HL-60 (cell line): Measurements from ENCODE around the gene GTPBP1.

ENCODE experiments used
- DNase-seq, 2 experiments: peaks; one replicate each; pipeline ENCODE4 v3.0.0-alpha.2; 2010 to 2020; ENCODE audit warnings: low read depth in 1 of 2, low spot score in 1 of 2
- H3K27ac ChIP-seq: fragments of 250-450 bp; sonication (Bioruptor Pico); replicated peaks from 2 replicates; pipeline ENCODE4 v1.5.1; 2020; ENCODE audit warnings: mild to moderate bottlenecking, moderate library complexity
- H3K27me3 ChIP-seq: fragments of 250-450 bp; sonication (Bioruptor Pico); 2 replicates; pipeline ENCODE4 v1.5.1; 2021; ENCODE audit warnings: mild to moderate bottlenecking, moderate library complexity; ENCODE audit not compliant: insufficient read depth, poor library complexity, severe bottlenecking
- H3K4me3 ChIP-seq: replicated peaks from 2 replicates; pipeline ENCODE4 v1.5.1; 2011; ENCODE audit warnings: mild to moderate bottlenecking, control low read depth, low read length; ENCODE audit not compliant: insufficient read depth
- CTCF ChIP-seq: IDR thresholded peaks from one replicate; pipeline ENCODE4 v1.5.1; 2011; ENCODE audit warnings: low read length, control low read depth, inconsistent platforms; ENCODE audit not compliant: insufficient read depth
- GABPA ChIP-seq: IDR thresholded peaks from 2 replicates; pipeline ENCODE4 v1.6.1; 2012; ENCODE audit warnings: low read depth
- POLR2AphosphoS5 ChIP-seq: IDR thresholded peaks from 2 replicates; pipeline ENCODE4 v1.6.1; 2012; ENCODE audit warnings: low read depth
- REST ChIP-seq: IDR thresholded peaks from 2 replicates; pipeline ENCODE4 v1.6.1; 2012; ENCODE audit warnings: low read depth; ENCODE audit not compliant: insufficient replicate concordance
- SPI1 ChIP-seq: IDR thresholded peaks from 2 replicates; pipeline ENCODE4 v1.6.1; 2012; ENCODE audit warnings: low read depth, mild to moderate bottlenecking, borderline replicate concordance

GTPBP1 gene

GRCh38 chr22:38694940-38695339 is 10.8 kb upstream of the GTPBP1 start:
- no peak for TF ChIP-seq SPI1
- no peaks in the 10 kb centered on the region for H3K27me3 ChIP-seq
- no peak overlapping the region for H3K27ac ChIP-seq
- no peak overlapping the region for H3K4me3 ChIP-seq
- DNase-seq: no peak

GRCh38 chr22:38696606-38697424 is 8.9 kb upstream of the GTPBP1 start:
- Histone ChIP-seq H3K4me3 (no peak overlapping the region), H3K27ac (no peak overlapping the region), H3K27me3 (no peaks in the 10 kb centered on the region)
- DNase-seq: peak; percentile 32 to 78
- TF ChIP-seq CTCF (no peak), POLR2AphosphoS5 (no peak), GABPA (no peak), REST (no peak), SPI1 (no peak)

- no peak overlapping the region for H3K27ac ChIP-seq
- no peaks in the 10 kb centered on the region for H3K27me3 ChIP-seq
- TF ChIP-seq GABPA (no peak), POLR2AphosphoS5 (no peak), SPI1 (no peak), REST (no peak), CTCF (no peak)
- H3K4me3 ChIP-seq: no peak overlapping the region
- no peak for DNase-seq
Observed at GRCh38 chr22:38697425-38698089, 8.2 kb upstream of the GTPBP1 start.

GRCh38 chr22:38698407-38699094 is 7.2 kb upstream of the GTPBP1 start:
- H3K27ac ChIP-seq: no peak overlapping the region
- no peak for DNase-seq
- TF ChIP-seq SPI1 (no peak), GABPA (no peak), POLR2AphosphoS5 (no peak), REST (no peak), CTCF (no peak)
- H3K27me3 ChIP-seq: no peaks in the 10 kb centered on the region
- no peak overlapping the region for H3K4me3 ChIP-seq
